Fibroblast of lung (primary cell): Measurements from ENCODE around the gene MAN1A1.

Experiments
- EZH2 ChIP-seq: IDR thresholded peaks from 2 replicates; pipeline ENCODE4 v1.5.1; 2012; ENCODE audit warnings: low read length, control low read depth, mild to moderate bottlenecking; ENCODE audit errors: missing control alignments
- TF ChIP-seq, protein P1 (sequence below), 2 donors: IDR thresholded peaks in 1 of 2; conservative IDR thresholded peaks in 1 of 2; 1 replicate in 1 of 2; 2 replicates in 1 of 2; pipeline ENCODE4 v1.5.1; 2011 to 2012; ENCODE audit warnings: low read length in 2 of 2, control low read depth in 1 of 2, inconsistent platforms in 1 of 2, low read depth in 1 of 2, mild to moderate bottlenecking in 1 of 2

DNA sequence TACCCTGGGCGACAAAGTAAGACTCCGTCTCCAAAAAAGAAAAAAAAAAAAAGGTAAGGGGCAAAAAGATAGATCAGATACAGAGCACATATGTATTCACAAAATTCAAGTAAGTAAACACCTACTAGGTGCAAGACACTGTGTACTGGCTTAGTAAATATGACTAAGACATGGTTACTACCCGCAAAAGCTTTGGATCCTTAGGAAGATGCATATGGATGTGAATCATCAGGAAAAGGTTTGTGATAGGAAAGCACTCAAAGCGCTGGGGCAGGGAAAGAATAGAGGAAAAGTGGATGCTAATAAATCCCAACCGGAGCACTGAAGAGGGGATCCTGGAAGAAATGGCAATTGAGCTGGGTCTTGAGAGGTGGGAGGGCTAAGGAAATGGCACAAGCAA lies 152.3 kb downstream of the MAN1A1 start:
- TF ChIP-seq, protein P1, sequence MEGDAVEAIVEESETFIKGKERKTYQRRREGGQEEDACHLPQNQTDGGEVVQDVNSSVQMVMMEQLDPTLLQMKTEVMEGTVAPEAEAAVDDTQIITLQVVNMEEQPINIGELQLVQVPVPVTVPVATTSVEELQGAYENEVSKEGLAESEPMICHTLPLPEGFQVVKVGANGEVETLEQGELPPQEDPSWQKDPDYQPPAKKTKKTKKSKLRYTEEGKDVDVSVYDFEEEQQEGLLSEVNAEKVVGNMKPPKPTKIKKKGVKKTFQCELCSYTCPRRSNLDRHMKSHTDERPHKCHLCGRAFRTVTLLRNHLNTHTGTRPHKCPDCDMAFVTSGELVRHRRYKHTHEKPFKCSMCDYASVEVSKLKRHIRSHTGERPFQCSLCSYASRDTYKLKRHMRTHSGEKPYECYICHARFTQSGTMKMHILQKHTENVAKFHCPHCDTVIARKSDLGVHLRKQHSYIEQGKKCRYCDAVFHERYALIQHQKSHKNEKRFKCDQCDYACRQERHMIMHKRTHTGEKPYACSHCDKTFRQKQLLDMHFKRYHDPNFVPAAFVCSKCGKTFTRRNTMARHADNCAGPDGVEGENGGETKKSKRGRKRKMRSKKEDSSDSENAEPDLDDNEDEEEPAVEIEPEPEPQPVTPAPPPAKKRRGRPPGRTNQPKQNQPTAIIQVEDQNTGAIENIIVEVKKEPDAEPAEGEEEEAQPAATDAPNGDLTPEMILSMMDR (conservative IDR thresholded peaks at IDR 0.05 in 1 of 2, IDR thresholded peaks at IDR 0.05 in 1 of 2; ENCODE audit: low read depth in 1 of 2, low read length in 2 of 2): no peak
- TF ChIP-seq EZH2: no peak
